ENCODE data around the gene ATP6V1F.

DNA sequence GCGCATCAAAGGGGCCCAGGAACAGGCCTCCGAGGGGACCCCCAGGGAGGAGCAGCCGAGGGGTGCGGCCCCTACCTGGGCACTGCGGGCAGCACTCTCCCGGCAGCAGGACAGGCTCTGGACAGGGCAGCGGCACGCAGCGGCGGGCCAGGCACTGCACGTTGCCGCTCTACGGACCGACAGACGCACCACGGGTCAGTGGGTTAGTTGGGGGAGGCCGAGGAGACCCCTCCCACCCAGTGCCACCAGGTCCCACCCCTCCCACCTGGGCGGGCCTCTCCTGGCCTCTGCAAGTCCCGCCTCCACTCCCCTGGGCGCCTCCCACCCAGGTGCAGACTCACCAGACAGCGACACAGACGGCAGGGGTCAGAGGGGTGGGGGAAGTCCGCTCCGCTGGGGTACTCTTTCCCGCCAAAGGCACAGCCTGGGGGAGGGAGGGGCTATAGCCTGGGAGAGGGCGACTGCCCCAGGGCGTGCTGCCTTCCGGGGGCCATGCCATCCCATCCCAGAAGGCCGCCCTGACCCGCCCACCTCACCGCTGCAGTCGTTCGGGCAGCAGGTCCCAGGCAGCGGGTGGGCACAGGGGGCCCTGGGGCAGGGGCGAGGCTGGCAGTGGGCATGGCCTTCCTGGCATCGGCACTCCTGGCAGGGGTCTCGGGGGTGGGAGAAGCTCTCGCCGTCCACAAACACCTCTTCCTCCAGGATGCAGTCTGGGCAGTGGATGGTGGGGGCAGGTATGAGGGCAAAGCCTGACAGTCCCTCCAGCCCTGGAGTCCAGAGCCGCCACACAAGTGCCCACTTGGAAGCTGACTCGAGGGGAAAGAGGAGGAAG lies 28.7 kb downstream of the ATP6V1F start:
- TF ChIP-seq EZH2phosphoT487 (IDR thresholded peaks at IDR 0.05; ENCODE audit: low read depth): no peak
- TF ChIP-seq, protein P1, sequence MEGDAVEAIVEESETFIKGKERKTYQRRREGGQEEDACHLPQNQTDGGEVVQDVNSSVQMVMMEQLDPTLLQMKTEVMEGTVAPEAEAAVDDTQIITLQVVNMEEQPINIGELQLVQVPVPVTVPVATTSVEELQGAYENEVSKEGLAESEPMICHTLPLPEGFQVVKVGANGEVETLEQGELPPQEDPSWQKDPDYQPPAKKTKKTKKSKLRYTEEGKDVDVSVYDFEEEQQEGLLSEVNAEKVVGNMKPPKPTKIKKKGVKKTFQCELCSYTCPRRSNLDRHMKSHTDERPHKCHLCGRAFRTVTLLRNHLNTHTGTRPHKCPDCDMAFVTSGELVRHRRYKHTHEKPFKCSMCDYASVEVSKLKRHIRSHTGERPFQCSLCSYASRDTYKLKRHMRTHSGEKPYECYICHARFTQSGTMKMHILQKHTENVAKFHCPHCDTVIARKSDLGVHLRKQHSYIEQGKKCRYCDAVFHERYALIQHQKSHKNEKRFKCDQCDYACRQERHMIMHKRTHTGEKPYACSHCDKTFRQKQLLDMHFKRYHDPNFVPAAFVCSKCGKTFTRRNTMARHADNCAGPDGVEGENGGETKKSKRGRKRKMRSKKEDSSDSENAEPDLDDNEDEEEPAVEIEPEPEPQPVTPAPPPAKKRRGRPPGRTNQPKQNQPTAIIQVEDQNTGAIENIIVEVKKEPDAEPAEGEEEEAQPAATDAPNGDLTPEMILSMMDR (IDR thresholded peaks at IDR 0.05; ENCODE audit: low read depth, low read length): no peak
